ENCODE data around the gene RUNX3. TPM values are rescaled to one million over a fixed set of nuclear protein-coding genes. Genes with fewer than 3 reads are reported as not detected.
A peak's percentile ranks its signal among the peaks of the same experiment; 100 is the strongest.

The RUNX3 gene
- total RNA-seq, 2 experiments from 2014 or later: 12.2 to 39.5 TPM

DNA sequence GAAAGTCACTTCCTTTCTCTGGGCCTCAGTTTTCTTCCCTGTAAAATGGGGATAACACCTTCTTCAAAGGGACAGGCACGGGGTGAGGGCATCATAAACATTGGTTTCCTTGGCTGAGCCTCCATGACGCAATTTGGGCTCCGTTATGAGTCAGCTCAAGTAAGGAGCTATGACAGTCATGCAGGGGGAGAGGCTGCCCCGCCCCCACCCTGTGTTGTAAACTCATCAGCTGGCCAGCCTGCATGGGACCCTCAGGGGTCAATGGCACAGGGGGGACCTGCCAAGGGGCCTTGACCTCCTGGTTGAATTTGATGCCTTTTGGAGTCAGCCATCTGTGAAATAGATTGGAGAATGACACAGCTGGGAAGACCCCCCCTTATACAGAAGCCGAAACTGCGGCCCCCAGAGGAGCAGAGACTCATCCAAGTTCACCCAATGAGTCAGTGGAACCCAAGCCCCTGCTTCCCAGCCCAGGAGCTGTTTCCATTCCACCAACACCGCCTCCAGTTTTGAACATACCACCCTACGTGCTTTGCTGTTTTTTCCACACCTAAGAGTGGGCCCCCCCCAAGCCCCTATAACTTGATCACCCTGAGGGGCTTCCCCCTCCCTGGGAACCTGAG is 36.8 kb upstream of the RUNX3 start:
- Histone ChIP-seq H3K4me2 (ENCODE audit: low read length) (no peak overlapping the region), H3K4me1 (ENCODE audit: insufficient read depth, low read length, poor library complexity, severe bottlenecking) (peaks cover 42% of the 10 kb centered on the region), H4K20me1 (ENCODE audit: insufficient read depth, low read length) (no peaks in the 10 kb centered on the region), H3K9me2 (ENCODE audit: insufficient read depth, low read length) (no peaks in the 10 kb centered on the region), H3K4me3 (ENCODE audit: low read depth, low read length, poor library complexity, severe bottlenecking) (no peak overlapping the region), H3K27ac (ENCODE audit: low read depth, low read length, poor library complexity, severe bottlenecking) (no peak overlapping the region), H3K9me3 (ENCODE audit: low read length) (no peaks in the 10 kb centered on the region), H3K79me2 (ENCODE audit: insufficient read depth, low read depth, low read length) (peaks cover 7% of the 10 kb centered on the region; the same call in 1 of the 2 replicates), H3K36me3 (ENCODE audit: insufficient read depth, low read length) (no peaks in the 10 kb centered on the region), H2AFZ (ENCODE audit: low read length) (no peak overlapping the region)
- no TSS peak for BruUV-seq (replicated peaks)
- DNase-seq (ENCODE audit: low spot score): no peak
- POLR2A ChIA-PET: no interaction called here
- no peak for TF ChIP-seq EZH2phosphoT487 (IDR thresholded peaks at IDR 0.05; ENCODE audit: borderline replicate concordance, low read depth, low read length)
- intact Hi-C loops (cut with micrococcal nuclease; ENCODE audit: unreplicated experiment): no loop called here
- CTCF ChIA-PET (ENCODE audit: unreplicated experiment): interaction anchor here (0.5 kb wide), 1 partner anchor 821 kb away, joined by 4 read pairs; no protein-coding TSS in a partner anchor

GRCh38 chr1:24966121-24966723 is 36.1 kb upstream of the RUNX3 start:
- intact Hi-C loops (cut with micrococcal nuclease; ENCODE audit: unreplicated experiment): no loop called here
- Histone ChIP-seq H3K79me2 (ENCODE audit: insufficient read depth, low read depth, low read length) (peaks cover 7% of the 10 kb centered on the region; the same call in 1 of the 2 replicates), H2AFZ (ENCODE audit: low read length) (no peak overlapping the region), H3K27ac (ENCODE audit: low read depth, low read length, poor library complexity, severe bottlenecking) (no peak overlapping the region), H3K36me3 (ENCODE audit: insufficient read depth, low read length) (no peaks in the 10 kb centered on the region), H3K9me2 (ENCODE audit: insufficient read depth, low read length) (no peaks in the 10 kb centered on the region), H3K4me3 (ENCODE audit: low read depth, low read length, poor library complexity, severe bottlenecking) (no peak overlapping the region), H4K20me1 (ENCODE audit: insufficient read depth, low read length) (no peaks in the 10 kb centered on the region), H3K9me3 (ENCODE audit: low read length) (no peaks in the 10 kb centered on the region), H3K4me2 (ENCODE audit: low read length) (no peak overlapping the region), H3K4me1 (ENCODE audit: insufficient read depth, low read length, poor library complexity, severe bottlenecking) (peaks cover 42% of the 10 kb centered on the region)
- POLR2A ChIA-PET: no interaction called here
- TF ChIP-seq, protein P1, sequence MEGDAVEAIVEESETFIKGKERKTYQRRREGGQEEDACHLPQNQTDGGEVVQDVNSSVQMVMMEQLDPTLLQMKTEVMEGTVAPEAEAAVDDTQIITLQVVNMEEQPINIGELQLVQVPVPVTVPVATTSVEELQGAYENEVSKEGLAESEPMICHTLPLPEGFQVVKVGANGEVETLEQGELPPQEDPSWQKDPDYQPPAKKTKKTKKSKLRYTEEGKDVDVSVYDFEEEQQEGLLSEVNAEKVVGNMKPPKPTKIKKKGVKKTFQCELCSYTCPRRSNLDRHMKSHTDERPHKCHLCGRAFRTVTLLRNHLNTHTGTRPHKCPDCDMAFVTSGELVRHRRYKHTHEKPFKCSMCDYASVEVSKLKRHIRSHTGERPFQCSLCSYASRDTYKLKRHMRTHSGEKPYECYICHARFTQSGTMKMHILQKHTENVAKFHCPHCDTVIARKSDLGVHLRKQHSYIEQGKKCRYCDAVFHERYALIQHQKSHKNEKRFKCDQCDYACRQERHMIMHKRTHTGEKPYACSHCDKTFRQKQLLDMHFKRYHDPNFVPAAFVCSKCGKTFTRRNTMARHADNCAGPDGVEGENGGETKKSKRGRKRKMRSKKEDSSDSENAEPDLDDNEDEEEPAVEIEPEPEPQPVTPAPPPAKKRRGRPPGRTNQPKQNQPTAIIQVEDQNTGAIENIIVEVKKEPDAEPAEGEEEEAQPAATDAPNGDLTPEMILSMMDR (conservative IDR thresholded peaks at IDR 0.05; ENCODE audit: low read length): no peak
- no peak for TF ChIP-seq EZH2phosphoT487 (IDR thresholded peaks at IDR 0.05; ENCODE audit: borderline replicate concordance, low read depth, low read length)
- CTCF ChIA-PET (ENCODE audit: unreplicated experiment): no interaction called here
- BruUV-seq (replicated peaks): no TSS peak
- no peak for DNase-seq (ENCODE audit: low spot score)

GRCh38 chr1:24965571-24965930 is 35.5 kb upstream of the RUNX3 start:
- H3K9me3 ChIP-seq (ENCODE audit: low read length): no peaks in the 10 kb centered on the region
- intact Hi-C loops (cut with micrococcal nuclease; ENCODE audit: unreplicated experiment): loop anchor here (1.0 kb wide), 1 partner anchor 72 kb away; no protein-coding TSS in a partner anchor
- no peak for DNase-seq (ENCODE audit: low spot score)
- H2AFZ ChIP-seq (ENCODE audit: low read length): peak overlapping the region; percentile 93
- ChIA-PET POLR2A (interaction anchor here (1.7 kb wide), 1 partner anchor 38 kb away, joined by 11 read pairs; no protein-coding TSS in a partner anchor), CTCF (ENCODE audit: unreplicated experiment) (no interaction called here)
- H3K4me2 ChIP-seq (ENCODE audit: low read length): peak overlapping the region; percentile 85
- peak overlapping the region; percentile 61 for H3K4me3 ChIP-seq (ENCODE audit: low read depth, low read length, poor library complexity, severe bottlenecking)
- H3K27ac ChIP-seq (ENCODE audit: low read depth, low read length, poor library complexity, severe bottlenecking): peak overlapping the region; percentile 76
- no peaks in the 10 kb centered on the region for H3K36me3 ChIP-seq (ENCODE audit: insufficient read depth, low read length)
- no TSS peak for BruUV-seq (replicated peaks)
- peaks cover 7% of the 10 kb centered on the region; the same call in 1 of the 2 replicates for H3K79me2 ChIP-seq (ENCODE audit: insufficient read depth, low read depth, low read length)
- H3K9me2 ChIP-seq (ENCODE audit: insufficient read depth, low read length): no peaks in the 10 kb centered on the region
- H3K4me1 ChIP-seq (ENCODE audit: insufficient read depth, low read length, poor library complexity, severe bottlenecking): peaks cover 42% of the 10 kb centered on the region
- no peak for TF ChIP-seq EZH2phosphoT487 (IDR thresholded peaks at IDR 0.05; ENCODE audit: borderline replicate concordance, low read depth, low read length)
- TF ChIP-seq, protein P1 (conservative IDR thresholded peaks at IDR 0.05; ENCODE audit: low read length): no peak
- H4K20me1 ChIP-seq (ENCODE audit: insufficient read depth, low read length): no peaks in the 10 kb centered on the region
